Cerebellar cortex (tissue), 1 donor: Measurements from ENCODE around the gene LRRC49.
"Not testable (repeated sequence)": the region's sequence is repeated elsewhere in the genome, so short reads cannot be mapped to it uniquely, and the experiment has no call there.

ENCODE experiments used
- DNase-seq: peaks from one replicate; pipeline ENCODE4 v3.0.0-alpha.2; 2015; ENCODE audit warnings: low spot score

Gene LRRC49

DNA sequence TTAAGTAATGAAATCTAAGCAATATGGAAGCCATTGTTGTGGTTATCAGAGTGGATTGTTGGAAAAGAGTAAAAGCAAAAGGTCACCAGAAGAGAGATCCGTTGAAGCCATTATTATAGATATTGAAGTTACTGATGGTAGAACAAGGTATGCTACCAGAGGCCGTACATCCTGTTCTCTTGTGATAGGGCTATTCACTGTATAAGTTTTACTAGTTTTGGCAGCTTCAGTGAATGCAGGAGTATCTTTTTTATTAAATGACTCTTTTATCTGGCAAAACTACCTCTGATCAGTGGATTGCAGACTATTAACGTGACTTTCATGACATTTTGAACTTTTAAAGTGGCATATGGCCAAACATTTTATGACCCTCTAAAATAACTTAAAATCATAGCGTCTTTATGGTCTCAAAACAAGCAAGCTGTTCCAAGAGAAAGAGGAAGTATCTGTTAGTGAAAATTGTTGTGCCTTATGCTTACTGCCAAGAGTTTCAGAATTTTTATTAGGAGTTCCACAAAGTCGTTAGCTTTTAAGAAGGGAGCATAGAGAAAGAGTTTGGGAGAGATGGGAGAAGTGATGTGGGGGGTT, 102.9 kb downstream of the LRRC49 start:
- DNase-seq: no peak

- no peak for DNase-seq
Measured at GRCh38 chr15:70998319-70998718, 105.7 kb downstream of the LRRC49 start.

GRCh38 chr15:71002316-71002715, 109.7 kb downstream of the LRRC49 start:
- DNase-seq: no peak

DNA sequence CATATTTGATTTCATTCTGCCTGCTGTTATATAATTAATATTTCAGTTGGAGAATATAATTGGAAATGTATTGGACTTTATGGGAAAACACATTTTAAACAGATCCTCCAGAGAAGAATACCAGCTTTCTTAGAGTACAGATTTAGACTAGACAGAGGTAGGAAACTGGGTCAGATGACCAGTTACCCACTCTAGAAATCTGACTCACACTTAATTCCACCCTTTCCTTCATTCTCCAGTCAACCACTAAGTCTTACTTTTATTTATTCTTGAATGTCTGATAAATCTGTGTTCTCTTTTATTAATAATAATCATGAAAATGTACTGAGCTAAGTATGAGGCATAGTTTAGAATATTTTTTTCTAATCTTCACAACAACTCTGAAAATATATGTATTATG, 110.7 kb downstream of the LRRC49 start:
- DNase-seq: no peak

GRCh38 chr15:71004506-71004905, 111.9 kb downstream of the LRRC49 start:
- not testable (repeated sequence) for DNase-seq

- no peak for DNase-seq
Measured at GRCh38 chr15:71005895-71006294, 113.3 kb downstream of the LRRC49 start.

DNA sequence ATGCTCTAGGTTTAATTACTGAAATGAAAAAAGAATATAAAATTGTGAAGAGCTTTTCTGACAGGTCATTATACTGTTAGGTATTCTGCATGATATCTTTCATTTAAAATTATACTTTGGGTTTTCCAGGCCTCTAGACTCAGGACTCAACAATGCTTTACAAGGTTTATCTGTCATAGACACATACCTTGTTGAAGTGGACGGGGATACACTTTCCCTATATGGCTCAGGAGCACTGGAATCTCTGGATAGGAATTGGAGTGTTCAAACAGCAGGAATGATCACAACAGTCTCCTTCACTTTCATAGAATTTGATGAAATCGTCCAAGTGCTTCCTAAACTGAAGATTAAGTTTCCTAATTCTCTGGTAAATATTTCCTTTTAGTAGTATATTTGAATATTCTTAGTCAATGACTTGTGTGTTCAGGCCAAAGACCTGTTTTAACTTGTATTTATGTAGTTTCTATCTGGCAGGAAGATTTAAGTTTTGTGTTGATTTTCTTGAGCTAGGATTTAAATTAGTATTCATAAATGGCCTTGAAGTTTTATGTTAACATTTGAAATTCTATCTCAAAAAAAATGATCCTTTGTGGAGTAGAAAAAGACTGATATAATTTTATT, 115.7 kb downstream of the LRRC49 start:
- no peak for DNase-seq

- DNase-seq: no peak
Measured at GRCh38 chr15:71010472-71010871, 117.8 kb downstream of the LRRC49 start.

GRCh38 chr15:71010997-71011396, 118.4 kb downstream of the LRRC49 start:
- no peak for DNase-seq

- peak; percentile 31 for DNase-seq
Measured at GRCh38 chr15:71011503-71012155, 119.0 kb downstream of the LRRC49 start.

GRCh38 chr15:71013446-71013845, 120.8 kb downstream of the LRRC49 start:
- no peak for DNase-seq

DNA sequence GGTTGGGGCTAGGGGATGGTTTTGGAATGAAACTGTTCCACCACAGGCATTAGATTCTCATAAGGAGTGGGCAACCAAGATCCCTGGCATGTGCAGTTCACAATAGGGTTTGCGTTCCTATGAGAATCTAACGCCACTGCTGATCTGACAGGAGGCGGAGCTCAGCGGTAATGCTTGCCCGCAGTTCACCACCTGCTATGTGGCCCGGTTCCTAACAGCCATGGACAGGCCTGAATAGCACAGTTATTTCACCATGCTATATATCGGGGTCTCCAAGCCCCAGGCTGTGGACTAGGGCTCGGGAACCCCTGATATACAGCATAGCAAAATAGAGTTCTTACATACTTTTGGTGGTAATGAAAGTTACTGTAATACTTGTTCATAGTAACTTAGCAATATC, 122.7 kb downstream of the LRRC49 start:
- DNase-seq: no peak

GRCh38 chr15:71031232-71031631, 138.6 kb downstream of the LRRC49 start:
- not testable (repeated sequence) for DNase-seq

GRCh38 chr15:71035478-71035877, 142.9 kb downstream of the LRRC49 start:
- DNase-seq: not testable (repeated sequence)

GRCh38 chr15:71042356-71042922, 149.8 kb downstream of the LRRC49 start:
- DNase-seq: no peak

GRCh38 chr15:71043373-71043772, 150.7 kb downstream of the LRRC49 start:
- DNase-seq: no peak

- no peak for DNase-seq
Measured at GRCh38 chr15:71044006-71044405, 151.4 kb downstream of the LRRC49 start.

- not testable (repeated sequence) for DNase-seq
Measured at GRCh38 chr15:71046146-71046545, 153.5 kb downstream of the LRRC49 start.

DNA sequence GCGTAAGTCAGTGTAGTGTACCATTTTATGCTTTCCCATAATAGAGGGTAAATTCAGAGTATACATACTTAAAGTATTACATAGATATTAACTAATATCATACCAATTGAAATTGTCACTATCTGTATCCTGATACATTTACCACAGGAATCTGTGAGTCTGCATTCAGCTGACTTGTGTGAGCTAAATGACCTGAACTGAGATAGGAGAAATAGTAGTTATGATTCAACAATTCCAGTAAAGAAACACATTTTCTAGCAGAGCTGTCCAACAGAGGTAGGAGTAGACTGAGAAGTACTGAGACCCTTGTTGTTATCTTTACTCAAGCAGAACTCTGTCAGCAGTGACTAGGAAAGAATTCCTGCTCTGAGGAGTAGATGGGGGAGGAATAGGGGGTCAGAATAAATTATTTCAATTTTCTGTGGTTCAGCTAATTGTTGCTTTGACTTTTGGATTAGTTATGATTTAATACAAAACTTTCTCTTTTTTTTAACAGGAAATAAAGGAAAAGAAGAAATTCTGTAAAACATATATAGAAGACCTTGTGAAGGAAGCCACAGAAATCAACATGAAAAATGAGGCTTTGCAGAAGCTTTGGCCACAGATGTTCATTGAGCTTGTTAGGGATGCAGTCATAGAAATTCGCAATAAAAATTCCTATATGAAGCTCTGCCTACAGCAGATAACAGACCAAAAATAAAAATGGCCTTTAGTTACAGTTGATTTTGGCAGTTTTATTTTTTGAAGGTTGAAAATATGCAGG, 156.5 kb downstream of the LRRC49 start:
- DNase-seq: no peak

DNA sequence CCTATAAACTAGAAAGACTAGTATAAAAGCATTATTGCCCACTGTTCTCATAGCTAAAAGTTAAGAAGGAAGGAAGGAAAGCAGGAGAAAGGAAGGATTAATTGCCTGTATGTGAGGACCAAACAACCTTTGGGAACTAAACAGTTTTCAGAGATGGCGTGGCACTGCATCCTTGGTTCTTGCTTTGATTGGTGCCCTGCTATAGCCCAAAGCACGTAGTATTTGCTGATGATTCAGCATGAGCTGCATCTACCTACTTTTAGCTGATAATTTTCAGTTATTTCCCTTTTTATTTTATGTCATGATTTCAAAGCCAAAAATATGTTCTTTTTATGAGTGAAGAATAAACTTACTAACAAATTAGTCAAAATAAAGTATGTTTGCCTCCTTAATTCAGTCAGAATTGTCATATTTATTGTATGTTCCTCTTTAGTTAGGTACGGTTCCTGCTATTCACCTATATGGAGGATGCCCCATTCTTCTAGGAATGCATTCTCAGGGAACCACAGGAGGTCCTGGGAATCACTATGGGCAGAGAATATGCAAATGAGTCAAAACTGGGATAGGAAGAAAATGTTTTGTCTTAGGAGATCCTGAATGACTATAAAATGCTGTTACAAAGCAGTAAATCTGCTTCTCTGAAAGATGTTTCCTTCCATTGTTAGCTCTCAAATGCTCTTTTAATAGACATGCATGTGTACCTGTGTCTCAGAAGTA, 157.2 kb downstream of the LRRC49 start:
- no peak for DNase-seq

DNA sequence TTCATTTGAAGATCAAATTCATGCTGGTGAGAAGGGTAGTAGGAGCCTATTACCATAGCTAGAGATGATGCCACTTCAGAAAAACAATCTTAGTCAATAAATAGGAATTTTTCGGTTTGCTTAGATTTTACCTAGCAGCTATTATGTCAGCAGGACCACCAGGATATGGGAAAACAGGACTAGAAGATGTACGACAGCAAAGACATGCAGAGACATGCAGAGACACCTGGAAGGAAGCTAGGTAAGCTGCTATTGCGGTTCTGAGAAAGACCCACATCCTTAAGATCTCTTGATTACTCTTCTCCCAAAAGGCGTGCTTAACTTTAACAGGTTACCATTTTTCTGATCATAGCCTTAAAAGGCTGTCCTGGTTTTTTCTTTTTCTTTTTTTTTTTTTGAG, 157.8 kb downstream of the LRRC49 start:
- no peak for DNase-seq

- DNase-seq: peak; percentile 19
Measured at GRCh38 chr15:71051539-71051938, 158.9 kb downstream of the LRRC49 start.
